SK-N-MC (cell line): ENCODE data around the gene MCEE.

Source experiments
- EZH2 ChIP-seq: fragments of 200-600 bp; sonication (generic); IDR thresholded peaks from one replicate; pipeline ENCODE4 v1.6.1; 2017; ENCODE audit warnings: antibody characterized with exemption
- POLR2AphosphoS5 ChIP-seq: IDR thresholded peaks from 2 replicates; pipeline ENCODE4 v1.6.1; 2012; ENCODE audit warnings: mild to moderate bottlenecking, low read depth, low read length, borderline replicate concordance

- no peak for TF ChIP-seq EZH2
- TF ChIP-seq POLR2AphosphoS5, result no peak
These were observed 43.1 kb upstream of the MCEE start for GRCh38 chr2:71173096-71173495.
